ENCODE results near the gene SEC14L6.
"Not testable (repeated sequence)": the region's sequence is repeated elsewhere in the genome, so short reads cannot be mapped to it uniquely, and the experiment has no call there.

SEC14L6 gene

GRCh38 chr22:30541511-30541910 lies 5.0 kb downstream of the SEC14L6 start:
- peak in 2 of 10 donors; percentile 31 to 33 for DNase-seq
- intact Hi-C loops (cut with DNase I): not testable (repeated sequence)

GRCh38 chr22:30539368-30539767 lies 7.2 kb downstream of the SEC14L6 start:
- intact Hi-C loops (cut with DNase I): no loop called here
- no peak for DNase-seq

- intact Hi-C loops (cut with DNase I): no loop called here
- peak in 3 of 10 donors; percentile 9 to 31 (median 25) for DNase-seq
Observed at GRCh38 chr22:30538280-30538679, 8.3 kb downstream of the SEC14L6 start.

- intact Hi-C loops (cut with DNase I): no loop called here
Observed at GRCh38 chr22:30537083-30537731, 9.3 kb downstream of the SEC14L6 start.

GRCh38 chr22:30535182-30535581 lies 11.4 kb downstream of the SEC14L6 start:
- peak in 2 of 10 donors; percentile 30 to 43 for DNase-seq
- intact Hi-C loops (cut with DNase I): no loop called here

More at GRCh38 chr22:30537083-30537731, 9.3 kb downstream of the SEC14L6 start:
- DNase-seq: peak in 1 of 10 donors; percentile 7

- intact Hi-C loops (cut with DNase I): no loop called here
- peak in 2 of 10 donors; percentile 63 to 76 for DNase-seq
Observed at GRCh38 chr22:30531651-30532608, 14.6 kb downstream of the SEC14L6 start.

- intact Hi-C loops (cut with DNase I): no loop called here
- peak in 1 of 10 donors; percentile 30 for DNase-seq
Observed at GRCh38 chr22:30526656-30527055, 19.9 kb downstream of the SEC14L6 start.

- DNase-seq: peak in 1 of 10 donors; percentile 22
- intact Hi-C loops (cut with DNase I): no loop called here
Observed at GRCh38 chr22:30523646-30524489, 22.7 kb downstream of the SEC14L6 start.

- DNase-seq: peak in 1 of 10 donors; percentile 64
- intact Hi-C loops (cut with DNase I): no loop called here
Observed at GRCh38 chr22:30521368-30522156, 25.0 kb downstream of the SEC14L6 start.

- intact Hi-C loops (cut with DNase I): no loop called here
- peak in 2 of 10 donors; percentile 14 to 60 for DNase-seq
Observed at GRCh38 chr22:30519842-30520425, 26.6 kb downstream of the SEC14L6 start.

GRCh38 chr22:30516731-30517130 lies 29.8 kb downstream of the SEC14L6 start:
- intact Hi-C loops (cut with DNase I): no loop called here
- peak in 1 of 10 donors; percentile 20 for DNase-seq

- intact Hi-C loops (cut with DNase I): no loop called here
- peak in 2 of 10 donors; percentile 6 to 21 for DNase-seq
Observed at GRCh38 chr22:30516273-30516672, 30.3 kb downstream of the SEC14L6 start.

- intact Hi-C loops (cut with DNase I): no loop called here
- peak in 2 of 10 donors; percentile 28 to 34 for DNase-seq
Observed at GRCh38 chr22:30514252-30514651, 32.3 kb downstream of the SEC14L6 start.

- intact Hi-C loops (cut with DNase I): no loop called here
- no peak for DNase-seq
Observed at GRCh38 chr22:30513462-30513861, 33.1 kb downstream of the SEC14L6 start.

GRCh38 chr22:30511911-30512310 lies 34.6 kb downstream of the SEC14L6 start:
- intact Hi-C loops (cut with DNase I): no loop called here
- no peak for DNase-seq

- DNase-seq: peak in 1 of 10 donors; percentile 36
- intact Hi-C loops (cut with DNase I): no loop called here
Observed at GRCh38 chr22:30511109-30511508, 35.4 kb downstream of the SEC14L6 start.

GRCh38 chr22:30508216-30508615 lies 38.3 kb downstream of the SEC14L6 start:
- intact Hi-C loops (cut with DNase I): no loop called here
- peak in 3 of 10 donors; percentile 0 to 12 (median 5) for DNase-seq

- intact Hi-C loops (cut with DNase I): no loop called here
- DNase-seq: no peak
Observed at GRCh38 chr22:30507670-30508069, 38.9 kb downstream of the SEC14L6 start.

GRCh38 chr22:30506507-30506968 lies 40.0 kb downstream of the SEC14L6 start:
- intact Hi-C loops (cut with DNase I): no loop called here
- peak in 2 of 10 donors; percentile 30 to 80 for DNase-seq

All from posterior cingulate gyrus (tissue), 11 donors.